Activated T-helper 17 cell treated with anti-CD3 and anti-CD28 coated beads, Interleukin-2, amount 50 U/mL, for 72 hours (primary cell): ENCODE results near the gene ANKRD11. TPM values are rescaled to one million over a fixed set of nuclear protein-coding genes. Genes with fewer than 3 reads are reported as not detected.
"Not testable (repeated sequence)": the region's sequence is repeated elsewhere in the genome, so short reads cannot be mapped to it uniquely, and the experiment has no call there.

Source experiments
- ATAC-seq: fragments of 150-1000 bp; cut with Tn5 transposase; replicated peaks from 2 replicates; pipeline ENCODE4 v1.10.0; 2021; ENCODE audit warnings: mild to moderate bottlenecking, moderate library complexity
- H3K27ac Mint-ChIP-seq: one replicate; pipeline ENCODE4 v1.8.0; 2022; ENCODE audit warnings: mixed read lengths
- H3K27me3 Mint-ChIP-seq: one replicate; pipeline ENCODE4 v1.8.0; 2022; ENCODE audit warnings: mixed read lengths
- H3K36me3 Mint-ChIP-seq: one replicate; pipeline ENCODE4 v1.8.0; 2022; ENCODE audit warnings: low read depth, mild to moderate bottlenecking, mixed read lengths
- H3K4me1 Mint-ChIP-seq: one replicate; pipeline ENCODE4 v1.8.0; 2022; ENCODE audit warnings: mixed read lengths
- H3K4me3 Mint-ChIP-seq: one replicate; pipeline ENCODE4 v1.8.0; 2022; ENCODE audit warnings: mild to moderate bottlenecking, mixed read lengths
- H3K9me3 Mint-ChIP-seq: one replicate; pipeline ENCODE4 v1.8.0; 2022; ENCODE audit warnings: mixed read lengths
- total RNA-seq, 2 donors: library from RNA; stranded (reverse); gene quantifications; one replicate each; pipeline ENCODE4 v1.2.3, GENCODE V29; 2022

Gene ANKRD11
- total RNA-seq, 2 donors from 2014 or later, result 166 to 178 TPM

GRCh38 chr16:89344458-89344834 is 145.9 kb downstream of the ANKRD11 start:
- Mint-ChIP-seq H3K36me3 (peaks cover 32% of the 10 kb centered on the region), H3K27me3 (no peaks in the 10 kb centered on the region), H3K4me1 (peaks cover 55% of the 10 kb centered on the region), H3K27ac (peak overlapping the region; percentile 46), H3K4me3 (no peak overlapping the region), H3K9me3 (no peaks in the 10 kb centered on the region)
- no peak for ATAC-seq

GRCh38 chr16:89343501-89344457 is 146.6 kb downstream of the ANKRD11 start:
- H3K27me3 Mint-ChIP-seq, result no peaks in the 10 kb centered on the region
- peaks cover 58% of the 10 kb centered on the region for H3K4me1 Mint-ChIP-seq
- H3K4me3 Mint-ChIP-seq, result no peak overlapping the region
- peaks cover 32% of the 10 kb centered on the region for H3K36me3 Mint-ChIP-seq
- H3K9me3 Mint-ChIP-seq, result no peaks in the 10 kb centered on the region
- no peak overlapping the region for H3K27ac Mint-ChIP-seq
- ATAC-seq, result no peak

- H3K27ac Mint-ChIP-seq, result no peak overlapping the region
- peak; percentile 29 for ATAC-seq
Measured at GRCh38 chr16:89341697-89342694, 148.4 kb downstream of the ANKRD11 start.

GRCh38 chr16:89341279-89341678 is 149.1 kb downstream of the ANKRD11 start:
- ATAC-seq, result no peak
- Mint-ChIP-seq H3K27me3 (no peaks in the 10 kb centered on the region), H3K36me3 (peaks cover 16% of the 10 kb centered on the region), H3K4me3 (no peak overlapping the region), H3K27ac (peak overlapping the region; percentile 44), H3K9me3 (no peaks in the 10 kb centered on the region), H3K4me1 (peaks cover 43% of the 10 kb centered on the region)

More at GRCh38 chr16:89341697-89342694, 148.4 kb downstream of the ANKRD11 start:
- peaks cover 51% of the 10 kb centered on the region for H3K4me1 Mint-ChIP-seq
- H3K9me3 Mint-ChIP-seq, result no peaks in the 10 kb centered on the region
- no peaks in the 10 kb centered on the region for H3K27me3 Mint-ChIP-seq
- H3K36me3 Mint-ChIP-seq, result peaks cover 24% of the 10 kb centered on the region
- H3K4me3 Mint-ChIP-seq, result no peak overlapping the region

- Mint-ChIP-seq H3K27ac (no peak overlapping the region), H3K9me3 (no peaks in the 10 kb centered on the region), H3K27me3 (no peaks in the 10 kb centered on the region), H3K4me1 (peaks cover 35% of the 10 kb centered on the region), H3K36me3 (peaks cover 9% of the 10 kb centered on the region), H3K4me3 (no peak overlapping the region)
- ATAC-seq, result no peak
Measured at GRCh38 chr16:89338863-89339262, 151.5 kb downstream of the ANKRD11 start.

- Mint-ChIP-seq H3K27ac (no peak overlapping the region), H3K27me3 (no peaks in the 10 kb centered on the region), H3K36me3 (peaks cover 5% of the 10 kb centered on the region), H3K4me1 (peaks cover 35% of the 10 kb centered on the region), H3K9me3 (no peaks in the 10 kb centered on the region), H3K4me3 (no peak overlapping the region)
- ATAC-seq, result no peak
Measured at GRCh38 chr16:89337965-89338364, 152.4 kb downstream of the ANKRD11 start.

GRCh38 chr16:89335803-89336485 is 154.4 kb downstream of the ANKRD11 start:
- Mint-ChIP-seq H3K9me3 (no peaks in the 10 kb centered on the region), H3K27me3 (no peaks in the 10 kb centered on the region), H3K4me1 (peaks cover 36% of the 10 kb centered on the region), H3K27ac (no peak overlapping the region), H3K36me3 (peaks cover 13% of the 10 kb centered on the region), H3K4me3 (peak overlapping the region; percentile 2)
- no peak for ATAC-seq

- no peaks in the 10 kb centered on the region for H3K27me3 Mint-ChIP-seq
- peaks cover 34% of the 10 kb centered on the region for H3K4me1 Mint-ChIP-seq
- peak overlapping the region; percentile 67 for H3K27ac Mint-ChIP-seq
- peak overlapping the region; percentile 34 for H3K4me3 Mint-ChIP-seq
- H3K9me3 Mint-ChIP-seq, result no peaks in the 10 kb centered on the region
- ATAC-seq, result no peak
- peaks cover 13% of the 10 kb centered on the region for H3K36me3 Mint-ChIP-seq
Measured at GRCh38 chr16:89334988-89335802, 155.2 kb downstream of the ANKRD11 start.

GRCh38 chr16:89334461-89334860 is 155.9 kb downstream of the ANKRD11 start:
- peaks cover 28% of the 10 kb centered on the region for H3K4me1 Mint-ChIP-seq
- ATAC-seq, result no peak
- H3K27ac Mint-ChIP-seq, result peak overlapping the region; percentile 67
- H3K27me3 Mint-ChIP-seq, result no peaks in the 10 kb centered on the region
- H3K36me3 Mint-ChIP-seq, result peaks cover 8% of the 10 kb centered on the region
- H3K9me3 Mint-ChIP-seq, result no peaks in the 10 kb centered on the region
- peak overlapping the region; percentile 34 for H3K4me3 Mint-ChIP-seq

- peak; percentile 28 for ATAC-seq
- H3K4me1 Mint-ChIP-seq, result peaks cover 26% of the 10 kb centered on the region
- peak overlapping the region; percentile 67 for H3K27ac Mint-ChIP-seq
- no peaks in the 10 kb centered on the region for H3K9me3 Mint-ChIP-seq
- H3K36me3 Mint-ChIP-seq, result peaks cover 12% of the 10 kb centered on the region
- H3K27me3 Mint-ChIP-seq, result no peaks in the 10 kb centered on the region
- H3K4me3 Mint-ChIP-seq, result peak overlapping the region; percentile 34
Measured at GRCh38 chr16:89334050-89334449, 156.3 kb downstream of the ANKRD11 start.

GRCh38 chr16:89333401-89334001 is 156.9 kb downstream of the ANKRD11 start:
- peaks cover 24% of the 10 kb centered on the region for H3K4me1 Mint-ChIP-seq

GRCh38 chr16:89332902-89333245 is 157.5 kb downstream of the ANKRD11 start:
- Mint-ChIP-seq H3K36me3 (peaks cover 21% of the 10 kb centered on the region), H3K4me3 (peak overlapping the region; percentile 61), H3K4me1 (peaks cover 24% of the 10 kb centered on the region), H3K27ac (peak overlapping the region; percentile 44), H3K9me3 (no peaks in the 10 kb centered on the region), H3K27me3 (no peaks in the 10 kb centered on the region)
- no peak for ATAC-seq

More at GRCh38 chr16:89333401-89334001, 156.9 kb downstream of the ANKRD11 start:
- Mint-ChIP-seq H3K36me3 (peaks cover 15% of the 10 kb centered on the region), H3K4me3 (peak overlapping the region; percentile 34), H3K27ac (peak overlapping the region; percentile 67)
- not testable (repeated sequence) for H3K9me3 Mint-ChIP-seq, H3K27me3 Mint-ChIP-seq
- peak; percentile 77 for ATAC-seq
